DOHH2 (cell line): ENCODE measurements around the gene GRWD1.

Experiments
- EZH2phosphoT487 ChIP-seq: fragments of 200-600 bp; sonication (generic); IDR thresholded peaks from 2 replicates; pipeline ENCODE4 v1.6.1; 2017; ENCODE audit warnings: borderline replicate concordance, mild to moderate bottlenecking, antibody characterized with exemption, low read length, moderate library complexity, mixed read lengths
- TF ChIP-seq, protein P1 (sequence below): fragments of 200-600 bp; sonication (generic); IDR thresholded peaks from one replicate; pipeline ENCODE4 v1.5.1; 2014; ENCODE audit warnings: antibody characterized with exemption, mild to moderate bottlenecking, low read depth, low read length; ENCODE audit not compliant: poor library complexity, severe bottlenecking

DNA sequence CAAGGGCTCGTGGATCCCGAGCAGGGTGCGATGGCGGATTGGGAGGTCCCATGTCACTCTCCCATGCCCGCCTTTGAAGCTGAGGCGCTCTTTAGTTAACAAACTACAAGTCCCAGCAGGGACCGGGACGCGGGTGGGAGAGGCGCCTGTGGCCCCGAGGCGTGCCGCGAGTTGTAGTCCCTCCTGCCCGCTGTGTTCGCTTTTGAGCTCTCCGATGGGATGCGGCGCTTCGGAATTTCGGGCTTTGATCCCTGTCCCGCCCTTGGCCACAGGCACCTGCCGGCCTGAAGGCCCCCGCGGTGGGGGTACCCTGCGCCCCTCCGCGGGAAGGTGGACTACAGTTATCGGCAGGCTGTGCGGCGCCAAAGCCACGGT, 34.4 kb downstream of the GRWD1 start:
- TF ChIP-seq, protein P1, sequence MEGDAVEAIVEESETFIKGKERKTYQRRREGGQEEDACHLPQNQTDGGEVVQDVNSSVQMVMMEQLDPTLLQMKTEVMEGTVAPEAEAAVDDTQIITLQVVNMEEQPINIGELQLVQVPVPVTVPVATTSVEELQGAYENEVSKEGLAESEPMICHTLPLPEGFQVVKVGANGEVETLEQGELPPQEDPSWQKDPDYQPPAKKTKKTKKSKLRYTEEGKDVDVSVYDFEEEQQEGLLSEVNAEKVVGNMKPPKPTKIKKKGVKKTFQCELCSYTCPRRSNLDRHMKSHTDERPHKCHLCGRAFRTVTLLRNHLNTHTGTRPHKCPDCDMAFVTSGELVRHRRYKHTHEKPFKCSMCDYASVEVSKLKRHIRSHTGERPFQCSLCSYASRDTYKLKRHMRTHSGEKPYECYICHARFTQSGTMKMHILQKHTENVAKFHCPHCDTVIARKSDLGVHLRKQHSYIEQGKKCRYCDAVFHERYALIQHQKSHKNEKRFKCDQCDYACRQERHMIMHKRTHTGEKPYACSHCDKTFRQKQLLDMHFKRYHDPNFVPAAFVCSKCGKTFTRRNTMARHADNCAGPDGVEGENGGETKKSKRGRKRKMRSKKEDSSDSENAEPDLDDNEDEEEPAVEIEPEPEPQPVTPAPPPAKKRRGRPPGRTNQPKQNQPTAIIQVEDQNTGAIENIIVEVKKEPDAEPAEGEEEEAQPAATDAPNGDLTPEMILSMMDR: no peak
- TF ChIP-seq EZH2phosphoT487: no peak
